ENCODE measurements around the gene KRT71. TPM values are rescaled to one million over a fixed set of nuclear protein-coding genes. Genes with fewer than 3 reads are reported as not detected.

The KRT71 gene
- total RNA-seq, 1 donor from 2014 or later: not detected

DNA sequence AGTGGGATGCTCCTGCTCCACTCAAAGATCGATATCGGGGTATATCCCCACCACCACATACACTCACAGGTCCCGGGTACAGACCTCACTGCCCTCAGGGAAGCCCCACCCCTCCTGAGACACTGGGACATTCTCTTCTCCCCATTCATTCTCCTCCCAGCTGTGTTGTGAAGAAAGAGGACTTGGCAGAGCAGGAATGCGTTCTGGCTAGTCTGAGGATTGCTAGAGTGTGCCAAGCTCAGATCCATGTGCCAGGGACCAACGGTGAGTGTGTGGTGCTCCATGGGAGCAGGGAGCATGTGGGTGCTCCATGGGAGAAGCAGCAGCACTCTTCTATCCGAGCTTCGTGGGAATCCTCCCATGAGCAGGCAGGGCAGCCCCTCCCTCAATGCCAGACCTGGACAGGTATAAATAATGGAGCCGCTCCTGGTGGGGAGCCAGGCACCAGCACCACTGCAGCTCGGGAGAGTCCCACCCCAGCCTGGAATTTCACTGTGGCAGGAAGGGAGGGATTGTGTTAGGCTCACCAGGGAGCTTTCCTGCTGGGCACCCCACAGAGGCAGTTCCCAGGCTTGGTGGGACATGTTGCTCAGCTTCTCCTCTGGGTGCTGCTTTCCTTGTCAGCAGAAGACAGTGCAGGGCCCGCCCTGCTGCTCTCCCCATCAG lies 30.5 kb downstream of the KRT71 start:
- no peak for DNase-seq (ENCODE audit: low spot score)
- intact Hi-C loops (cut with micrococcal nuclease): no loop called here
- Mint-ChIP-seq H3K4me3 (ENCODE audit: low read depth) (no peak overlapping the region), H3K9me3 (no peaks in the 10 kb centered on the region), H3K27ac (no peak overlapping the region), H3K4me1 (ENCODE audit: low read depth) (peaks cover 5% of the 10 kb centered on the region), H3K27me3 (ENCODE audit: low read depth) (no peaks in the 10 kb centered on the region), H3K36me3 (ENCODE audit: low read depth) (no peaks in the 10 kb centered on the region)

DNA sequence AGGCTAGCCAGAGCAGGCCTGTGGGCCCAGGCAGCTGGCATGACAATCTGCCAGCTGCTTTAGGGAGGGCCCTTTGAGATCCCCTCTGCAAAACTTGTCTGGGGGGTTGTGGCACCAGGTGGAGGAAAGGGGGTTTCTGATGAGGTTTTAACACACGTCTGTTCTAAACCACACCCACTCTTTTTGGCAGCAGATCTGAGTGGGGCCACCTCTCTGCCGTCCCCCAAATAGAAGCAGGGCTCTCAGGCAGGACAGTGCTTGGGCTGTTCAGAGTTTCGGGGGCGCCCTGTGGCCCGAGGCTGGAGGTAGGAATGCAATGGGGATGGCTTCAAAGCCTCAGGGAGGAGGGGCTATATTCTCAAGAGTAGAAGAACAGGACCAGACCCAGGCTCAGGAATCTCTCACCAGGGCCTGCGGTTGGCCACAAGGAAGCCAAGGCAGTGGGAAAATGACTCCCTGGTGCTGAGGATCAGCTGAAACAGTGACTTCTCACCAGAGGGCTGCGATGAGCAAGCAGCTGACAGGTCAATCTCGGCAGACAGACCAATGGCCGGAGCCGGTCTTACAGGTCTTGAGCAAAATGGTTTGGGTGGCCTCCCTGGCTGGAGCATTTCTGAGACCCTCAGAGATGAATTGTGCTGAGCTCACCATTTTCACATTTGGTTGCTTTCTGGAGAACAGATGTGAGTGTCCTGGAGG lies 31.2 kb downstream of the KRT71 start:
- Mint-ChIP-seq H3K36me3 (ENCODE audit: low read depth) (no peaks in the 10 kb centered on the region), H3K27me3 (ENCODE audit: low read depth) (no peaks in the 10 kb centered on the region), H3K4me1 (ENCODE audit: low read depth) (peaks cover 1% of the 10 kb centered on the region), H3K4me3 (ENCODE audit: low read depth) (no peak overlapping the region), H3K27ac (no peak overlapping the region), H3K9me3 (no peaks in the 10 kb centered on the region)
- no peak for DNase-seq (ENCODE audit: low spot score)
- intact Hi-C loops (cut with micrococcal nuclease): no loop called here

DNA sequence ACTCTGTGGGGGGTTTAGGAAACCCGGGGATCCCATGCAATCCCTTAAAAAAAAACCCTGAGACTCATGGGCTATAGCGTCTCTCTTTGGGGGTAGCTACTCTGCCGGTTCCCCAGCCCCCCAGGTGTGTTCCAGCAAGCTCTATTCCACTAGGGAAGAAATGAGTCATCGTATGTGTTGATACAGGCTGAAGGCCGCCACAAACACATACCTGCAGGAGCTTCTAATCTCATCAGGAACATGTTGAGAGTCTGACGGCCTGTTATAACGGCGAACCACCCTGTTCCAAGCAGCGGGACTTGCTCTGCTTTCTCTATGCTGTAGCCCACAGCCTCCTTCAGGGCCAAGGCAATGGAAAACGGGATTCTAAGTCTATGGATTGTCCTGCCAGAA lies 31.8 kb downstream of the KRT71 start:
- no peaks in the 10 kb centered on the region for H3K4me1 Mint-ChIP-seq (ENCODE audit: low read depth)
- no peak overlapping the region for H3K4me3 Mint-ChIP-seq (ENCODE audit: low read depth)
- no peak overlapping the region for H3K27ac Mint-ChIP-seq
- H3K27me3 Mint-ChIP-seq (ENCODE audit: low read depth): no peaks in the 10 kb centered on the region
- intact Hi-C loops (cut with micrococcal nuclease): no loop called here
- H3K36me3 Mint-ChIP-seq (ENCODE audit: low read depth): no peaks in the 10 kb centered on the region
- DNase-seq (ENCODE audit: low spot score): no peak
- no peaks in the 10 kb centered on the region for H3K9me3 Mint-ChIP-seq

DNA sequence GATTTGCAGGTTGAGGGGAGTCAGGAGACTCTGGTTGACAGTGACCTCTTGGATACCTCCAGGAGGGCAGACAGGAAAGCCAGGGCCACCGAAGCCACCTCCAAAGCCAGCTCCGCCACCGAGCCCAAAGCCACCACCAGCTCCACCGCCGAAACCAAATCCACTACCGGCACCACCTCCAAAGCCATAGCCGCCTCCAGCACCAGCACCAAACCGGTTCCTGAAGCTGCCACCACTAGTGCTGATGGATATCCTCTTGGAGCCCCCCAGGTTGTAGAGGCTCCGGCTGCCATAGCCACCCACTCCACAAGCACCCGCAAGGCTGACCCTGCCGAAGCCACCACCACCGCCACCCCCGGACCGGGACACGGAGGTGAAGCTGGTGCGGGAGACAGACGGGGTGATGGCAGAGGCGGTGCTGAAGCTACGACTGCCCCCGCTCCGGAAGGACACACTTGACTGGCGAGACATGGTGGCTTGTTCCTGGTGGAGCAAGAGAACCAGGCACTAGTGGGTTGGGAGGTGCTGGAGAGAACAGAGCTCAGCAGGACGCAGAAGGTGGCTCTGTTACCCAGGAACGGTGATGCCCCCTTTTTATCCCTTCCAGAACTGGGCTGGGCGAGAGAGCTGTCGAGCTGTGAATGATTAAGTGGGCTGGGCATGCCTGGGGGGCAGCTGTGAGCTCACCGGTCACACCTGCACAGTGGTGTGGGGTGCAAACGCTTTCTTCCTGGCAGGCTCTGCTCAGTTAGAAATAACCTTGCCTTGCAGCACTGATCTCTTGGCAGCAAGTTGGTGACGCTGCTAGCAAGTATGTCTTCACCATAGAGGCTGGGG lies 32.9 kb downstream of the KRT71 start, which contains the start of gene KRT5:
Gene KRT5, minus strand, starts transcription at position 569 of the 837 bp plus-strand sequence. Its CDS starts 98 bp downstream, at position 471.
- no peak within 1 kb of the TSS for H3K4me3 Mint-ChIP-seq (ENCODE audit: low read depth)
- H3K27ac Mint-ChIP-seq: no peak within 1 kb of the TSS
- no peaks in the 10 kb centered on the region for H3K27me3 Mint-ChIP-seq (ENCODE audit: low read depth)
- no peak for DNase-seq (ENCODE audit: low spot score)
- H3K4me1 Mint-ChIP-seq (ENCODE audit: low read depth): no peaks in the 10 kb centered on the region
- no peaks in the 10 kb centered on the region for H3K36me3 Mint-ChIP-seq (ENCODE audit: low read depth)
- H3K9me3 Mint-ChIP-seq: no peaks in the 10 kb centered on the region
- intact Hi-C loops (cut with micrococcal nuclease): no loop called here

DNA sequence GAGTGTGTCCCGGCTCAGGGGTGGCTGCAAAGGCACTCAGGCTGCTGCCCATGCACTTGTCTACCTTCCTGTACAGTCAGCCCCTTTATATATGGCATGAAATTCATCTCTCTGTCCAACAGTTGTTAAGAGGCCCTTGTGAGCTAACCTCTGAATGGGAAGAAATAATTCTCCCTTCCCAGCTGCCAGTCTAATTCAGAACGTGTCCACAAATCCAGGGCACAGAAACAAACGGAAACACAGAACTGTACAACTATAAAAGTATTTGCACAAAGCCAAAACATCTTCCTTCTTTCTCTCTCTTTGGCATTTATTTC lies 33.6 kb downstream of the KRT71 start:
- no peak overlapping the region for H3K4me3 Mint-ChIP-seq (ENCODE audit: low read depth)
- H3K9me3 Mint-ChIP-seq: no peaks in the 10 kb centered on the region
- intact Hi-C loops (cut with micrococcal nuclease): no loop called here
- no peaks in the 10 kb centered on the region for H3K4me1 Mint-ChIP-seq (ENCODE audit: low read depth)
- H3K27ac Mint-ChIP-seq: no peak overlapping the region
- no peak for DNase-seq (ENCODE audit: low spot score)
- no peaks in the 10 kb centered on the region for H3K36me3 Mint-ChIP-seq (ENCODE audit: low read depth)
- no peaks in the 10 kb centered on the region for H3K27me3 Mint-ChIP-seq (ENCODE audit: low read depth)

DNA sequence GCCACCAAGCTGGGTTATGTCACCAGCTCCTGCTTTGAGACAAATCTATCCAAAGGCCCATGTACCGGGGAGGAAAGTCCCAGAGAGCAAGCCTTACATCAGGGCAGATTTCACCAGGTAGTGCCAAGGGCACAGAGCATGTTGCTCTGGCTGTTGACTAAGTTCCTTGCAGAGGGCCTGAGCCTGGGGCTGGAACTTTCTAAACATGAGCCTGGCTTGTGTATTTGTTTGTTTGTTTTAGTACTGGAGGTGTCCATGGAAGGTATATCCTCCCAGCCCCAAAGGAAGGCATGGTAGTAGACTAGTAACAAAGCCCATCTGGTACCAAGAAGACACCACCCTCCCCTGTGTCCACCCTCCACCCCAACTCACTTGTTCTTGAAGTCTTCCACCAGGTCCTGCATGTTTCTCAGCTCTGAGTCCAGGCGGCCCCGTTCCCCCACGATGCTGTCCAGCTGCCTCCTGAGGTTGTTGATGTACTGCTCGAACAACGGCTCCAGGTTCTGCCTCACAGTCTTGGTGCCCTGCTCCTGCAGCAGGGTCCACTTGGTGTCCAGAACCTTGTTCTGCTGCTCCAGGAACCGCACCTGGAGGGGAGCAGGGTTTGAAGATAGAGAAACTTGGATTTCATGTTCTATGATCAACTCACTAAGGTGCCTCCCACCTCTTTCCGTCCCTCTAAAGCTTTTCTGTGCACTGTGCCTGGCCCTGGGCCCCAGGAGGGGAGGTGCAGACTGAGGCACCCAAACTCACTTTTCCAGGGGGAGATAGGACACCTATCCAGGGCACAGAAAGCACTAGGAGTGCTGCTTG lies 34.2 kb downstream of the KRT71 start:
- intact Hi-C loops (cut with micrococcal nuclease): no loop called here
- DNase-seq (ENCODE audit: low spot score): no peak

DNA sequence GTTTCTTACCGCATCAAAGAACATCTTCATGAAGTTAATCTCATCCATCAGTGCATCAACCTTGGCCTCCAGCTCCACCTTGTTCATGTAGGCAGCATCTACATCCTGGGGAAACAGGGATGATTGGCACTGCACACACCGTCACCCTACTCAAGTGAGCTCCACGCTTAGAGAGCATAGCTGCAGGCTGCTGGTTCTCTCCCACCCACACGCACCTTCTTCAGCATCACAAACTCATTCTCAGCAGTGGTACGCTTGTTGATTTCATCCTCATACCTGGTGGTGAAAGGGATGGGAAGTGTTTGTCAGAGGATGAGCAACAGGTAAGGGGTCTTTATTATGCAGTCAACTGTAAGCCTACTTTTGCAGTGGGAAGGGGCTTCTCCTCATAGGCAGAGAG lies 35.1 kb downstream of the KRT71 start:
- no peaks in the 10 kb centered on the region for H3K36me3 Mint-ChIP-seq (ENCODE audit: low read depth)
- no peak for DNase-seq (ENCODE audit: low spot score)
- no peaks in the 10 kb centered on the region for H3K27me3 Mint-ChIP-seq (ENCODE audit: low read depth)
- intact Hi-C loops (cut with micrococcal nuclease): no loop called here
- no peak overlapping the region for H3K27ac Mint-ChIP-seq
- H3K4me1 Mint-ChIP-seq (ENCODE audit: low read depth): no peaks in the 10 kb centered on the region
- H3K9me3 Mint-ChIP-seq: no peaks in the 10 kb centered on the region
- H3K4me3 Mint-ChIP-seq (ENCODE audit: low read depth): no peak overlapping the region

More for the DNA sequence above, 34.2 kb downstream of the KRT71 start:
- no peaks in the 10 kb centered on the region for H3K27me3 Mint-ChIP-seq (ENCODE audit: low read depth)
- H3K4me3 Mint-ChIP-seq (ENCODE audit: low read depth): no peak overlapping the region
- no peaks in the 10 kb centered on the region for H3K9me3 Mint-ChIP-seq
- no peaks in the 10 kb centered on the region for H3K36me3 Mint-ChIP-seq (ENCODE audit: low read depth)
- no peaks in the 10 kb centered on the region for H3K4me1 Mint-ChIP-seq (ENCODE audit: low read depth)
- no peak overlapping the region for H3K27ac Mint-ChIP-seq

DNA sequence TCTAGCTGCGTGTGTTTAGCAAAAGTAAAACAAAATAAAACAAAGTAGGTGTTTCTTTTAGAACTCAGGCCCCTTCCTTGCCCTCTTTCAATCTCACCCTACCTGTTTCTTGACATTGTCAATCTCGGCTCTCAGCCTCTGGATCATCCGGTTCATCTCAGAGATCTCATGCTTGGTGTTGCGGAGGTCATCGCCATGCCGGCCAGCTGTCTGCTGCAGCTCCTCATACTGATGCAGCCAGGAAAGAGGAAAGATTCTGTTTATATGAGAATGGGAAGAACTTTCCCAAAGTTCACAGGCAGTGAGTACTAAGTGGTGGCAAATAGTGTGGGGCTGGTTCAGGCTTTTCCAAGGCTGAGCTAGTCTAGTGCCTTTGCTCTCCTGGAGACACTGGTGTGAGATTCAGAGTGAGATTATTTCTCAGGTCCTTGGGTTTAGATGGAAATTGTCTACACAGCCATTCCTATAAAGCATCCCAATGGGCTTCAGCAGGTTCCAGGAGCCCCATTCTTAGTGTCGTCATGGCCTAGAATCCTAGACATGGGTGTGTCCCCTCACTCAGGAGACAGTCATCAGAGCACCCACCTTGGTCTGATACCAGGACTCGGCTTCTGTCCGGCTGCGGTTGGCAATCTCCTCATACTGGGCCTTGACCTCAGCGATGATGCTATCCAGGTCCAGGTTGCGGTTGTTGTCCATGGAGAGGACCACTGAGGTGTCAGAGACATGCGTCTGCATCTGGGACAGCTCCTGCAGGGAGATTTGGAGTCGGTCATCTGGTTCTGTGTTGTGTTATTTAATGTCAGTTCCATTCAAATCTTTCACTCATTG lies 35.7 kb downstream of the KRT71 start:
- H3K27me3 Mint-ChIP-seq (ENCODE audit: low read depth): no peaks in the 10 kb centered on the region
- no peak overlapping the region for H3K27ac Mint-ChIP-seq
- no peak for DNase-seq (ENCODE audit: low spot score)
- H3K4me3 Mint-ChIP-seq (ENCODE audit: low read depth): no peak overlapping the region
- H3K4me1 Mint-ChIP-seq (ENCODE audit: low read depth): no peaks in the 10 kb centered on the region
- intact Hi-C loops (cut with micrococcal nuclease): no loop called here
- no peaks in the 10 kb centered on the region for H3K9me3 Mint-ChIP-seq
- H3K36me3 Mint-ChIP-seq (ENCODE audit: low read depth): no peaks in the 10 kb centered on the region

DNA sequence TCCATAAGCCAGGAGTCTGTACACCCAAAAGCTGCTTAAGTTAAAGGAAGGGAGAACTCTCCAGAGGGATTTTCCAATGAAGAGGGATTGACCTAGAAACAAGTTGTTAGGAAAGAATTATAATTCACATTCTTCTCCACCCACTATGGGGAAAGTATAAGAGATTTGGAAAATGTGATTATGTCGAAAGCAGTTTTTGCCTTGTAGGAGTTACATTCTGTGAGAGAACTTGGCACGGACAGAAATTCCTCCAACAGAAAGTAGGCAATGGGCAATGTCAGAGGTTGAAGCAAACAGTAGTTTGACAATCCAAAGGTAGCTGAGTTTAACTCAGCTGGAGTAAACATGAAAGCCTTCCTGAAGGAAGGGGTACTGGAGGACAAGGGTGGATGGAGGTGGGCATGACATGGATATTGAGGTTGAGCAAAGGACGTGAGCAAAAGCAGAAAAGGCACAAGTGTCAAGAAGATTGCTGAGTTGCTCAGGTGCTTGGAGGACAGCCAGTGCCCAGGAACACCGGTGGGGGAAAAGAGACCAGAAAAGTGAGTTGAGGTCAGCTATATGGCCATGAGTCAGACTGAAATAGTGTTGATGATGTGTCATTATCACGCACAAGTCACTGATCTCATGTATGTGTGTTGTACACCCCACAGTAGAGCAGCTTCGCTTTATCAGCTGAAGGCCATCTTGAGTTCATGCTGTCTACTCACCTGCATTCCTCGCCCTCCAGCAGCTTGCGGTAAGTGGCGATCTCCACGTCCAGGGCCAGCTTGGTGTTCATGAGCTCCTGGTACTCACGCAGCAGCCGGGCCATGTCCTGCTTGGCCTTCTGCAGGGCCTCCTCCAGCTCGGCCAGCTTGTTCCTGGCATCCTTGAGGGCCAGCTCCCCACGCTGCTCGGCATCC lies 36.8 kb downstream of the KRT71 start:
- Mint-ChIP-seq H3K36me3 (ENCODE audit: low read depth) (no peaks in the 10 kb centered on the region), H3K9me3 (peaks cover 6% of the 10 kb centered on the region), H3K27me3 (ENCODE audit: low read depth) (no peaks in the 10 kb centered on the region), H3K4me3 (ENCODE audit: low read depth) (no peak overlapping the region), H3K4me1 (ENCODE audit: low read depth) (no peaks in the 10 kb centered on the region), H3K27ac (no peak overlapping the region)
- intact Hi-C loops (cut with micrococcal nuclease): no loop called here
- no peak for DNase-seq (ENCODE audit: low spot score)

DNA sequence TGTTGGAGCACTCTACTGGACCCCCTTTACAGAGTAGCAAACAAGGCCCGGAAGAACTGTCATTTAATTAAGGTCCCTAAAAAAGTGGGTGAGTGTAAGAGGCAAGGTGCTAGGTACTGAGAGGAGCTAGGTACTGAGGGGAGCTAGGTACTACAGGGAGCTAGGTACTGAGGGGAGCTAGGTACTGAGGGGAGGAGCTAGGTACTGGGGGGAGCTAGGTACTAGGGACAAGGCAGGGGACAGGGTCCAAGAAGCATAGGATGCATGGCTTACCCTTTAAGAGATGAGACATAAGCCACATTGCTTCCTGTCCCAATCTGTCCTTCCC lies 37.7 kb downstream of the KRT71 start:
- Mint-ChIP-seq H3K36me3 (ENCODE audit: low read depth) (no peaks in the 10 kb centered on the region), H3K27ac (no peak overlapping the region), H3K4me1 (ENCODE audit: low read depth) (no peaks in the 10 kb centered on the region), H3K4me3 (ENCODE audit: low read depth) (no peak overlapping the region), H3K27me3 (ENCODE audit: low read depth) (no peaks in the 10 kb centered on the region), H3K9me3 (peaks cover 9% of the 10 kb centered on the region)
- intact Hi-C loops (cut with micrococcal nuclease): no loop called here
- DNase-seq (ENCODE audit: low spot score): no peak

DNA sequence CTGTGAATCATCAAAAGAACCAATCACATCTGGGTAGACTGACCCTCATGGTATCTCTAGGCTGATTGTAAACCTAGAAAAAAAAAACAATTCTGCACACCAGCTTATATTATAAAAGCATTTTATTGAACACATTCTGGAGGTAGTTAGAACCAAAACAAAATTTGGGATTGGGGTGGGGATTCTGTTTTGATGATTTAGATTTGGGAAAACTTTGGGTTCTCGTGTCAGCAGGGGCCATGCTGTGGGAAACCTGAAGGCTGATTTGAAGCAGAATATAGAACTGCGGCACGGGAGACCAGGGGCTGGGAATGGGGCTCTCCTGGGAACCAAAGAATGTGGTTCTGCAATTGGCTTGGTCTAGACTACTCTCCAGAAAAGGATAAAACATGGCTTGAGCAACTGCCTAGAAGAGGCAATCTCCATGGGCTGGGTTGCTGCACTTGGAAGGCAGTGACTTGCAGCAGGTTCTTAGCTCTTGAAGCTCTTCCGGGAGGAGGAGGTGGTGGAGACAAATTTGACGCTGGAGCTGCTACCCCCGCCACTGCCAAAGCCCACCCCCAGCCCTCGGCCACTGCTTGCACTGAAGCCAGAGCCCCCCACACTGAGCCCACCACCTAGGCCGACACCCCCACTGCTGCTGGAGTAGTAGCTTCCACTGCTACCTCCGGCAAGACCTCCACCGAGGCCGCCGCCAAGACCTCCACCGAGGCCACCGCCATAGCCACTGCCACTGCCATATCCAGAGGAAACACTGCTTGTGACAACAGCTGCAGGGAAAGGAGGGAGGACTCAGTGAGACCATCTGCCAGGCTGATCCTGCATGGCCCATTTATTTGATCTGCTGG lies 38.2 kb downstream of the KRT71 start:
- H3K36me3 Mint-ChIP-seq (ENCODE audit: low read depth): no peaks in the 10 kb centered on the region
- intact Hi-C loops (cut with micrococcal nuclease): no loop called here
- no peak overlapping the region for H3K27ac Mint-ChIP-seq
- no peaks in the 10 kb centered on the region for H3K4me1 Mint-ChIP-seq (ENCODE audit: low read depth)
- peaks cover 3% of the 10 kb centered on the region for H3K27me3 Mint-ChIP-seq (ENCODE audit: low read depth)
- no peak overlapping the region for H3K4me3 Mint-ChIP-seq (ENCODE audit: low read depth)
- DNase-seq (ENCODE audit: low spot score): no peak
- H3K9me3 Mint-ChIP-seq: peaks cover 9% of the 10 kb centered on the region
